Nephron (organoid): ENCODE data around the gene ADAM8.

Experiments
- H3K27ac Mint-ChIP-seq, 3 experiments: 2 replicates each; pipeline ENCODE4 v1.8.0; 2020; ENCODE audit warnings: mixed read lengths in 3 of 3, mild to moderate bottlenecking in 2 of 3, moderate library complexity in 1 of 3
- H3K27me3 Mint-ChIP-seq: 2 replicates; pipeline ENCODE4 v1.8.0; 2021; ENCODE audit warnings: low read depth, mild to moderate bottlenecking, moderate library complexity, mixed read lengths
- H3K36me3 Mint-ChIP-seq: 2 replicates; pipeline ENCODE4 v1.8.0; 2020; ENCODE audit warnings: low read depth, mixed read lengths
- H3K4me1 Mint-ChIP-seq: 2 replicates; pipeline ENCODE4 v1.8.0; 2020; ENCODE audit warnings: mixed read lengths
- H3K4me3 Mint-ChIP-seq, 3 experiments: 2 replicates each; pipeline ENCODE4 v1.8.0; 2020; ENCODE audit warnings: mild to moderate bottlenecking in 3 of 3, mixed read lengths in 3 of 3, moderate library complexity in 2 of 3
- H3K9me3 Mint-ChIP-seq: 2 replicates; pipeline ENCODE4 v1.8.0; 2020; ENCODE audit warnings: mixed read lengths
- TF ChIP-seq, protein P1 (sequence below), 3 experiments: fragments of 200-600 bp; sonication (generic); IDR thresholded peaks; one replicate each; pipeline ENCODE4 v1.5.0; 2021; ENCODE audit warnings: antibody characterized with exemption in 3 of 3; ENCODE audit not compliant: unreplicated experiment in 3 of 3

The ADAM8 gene

DNA sequence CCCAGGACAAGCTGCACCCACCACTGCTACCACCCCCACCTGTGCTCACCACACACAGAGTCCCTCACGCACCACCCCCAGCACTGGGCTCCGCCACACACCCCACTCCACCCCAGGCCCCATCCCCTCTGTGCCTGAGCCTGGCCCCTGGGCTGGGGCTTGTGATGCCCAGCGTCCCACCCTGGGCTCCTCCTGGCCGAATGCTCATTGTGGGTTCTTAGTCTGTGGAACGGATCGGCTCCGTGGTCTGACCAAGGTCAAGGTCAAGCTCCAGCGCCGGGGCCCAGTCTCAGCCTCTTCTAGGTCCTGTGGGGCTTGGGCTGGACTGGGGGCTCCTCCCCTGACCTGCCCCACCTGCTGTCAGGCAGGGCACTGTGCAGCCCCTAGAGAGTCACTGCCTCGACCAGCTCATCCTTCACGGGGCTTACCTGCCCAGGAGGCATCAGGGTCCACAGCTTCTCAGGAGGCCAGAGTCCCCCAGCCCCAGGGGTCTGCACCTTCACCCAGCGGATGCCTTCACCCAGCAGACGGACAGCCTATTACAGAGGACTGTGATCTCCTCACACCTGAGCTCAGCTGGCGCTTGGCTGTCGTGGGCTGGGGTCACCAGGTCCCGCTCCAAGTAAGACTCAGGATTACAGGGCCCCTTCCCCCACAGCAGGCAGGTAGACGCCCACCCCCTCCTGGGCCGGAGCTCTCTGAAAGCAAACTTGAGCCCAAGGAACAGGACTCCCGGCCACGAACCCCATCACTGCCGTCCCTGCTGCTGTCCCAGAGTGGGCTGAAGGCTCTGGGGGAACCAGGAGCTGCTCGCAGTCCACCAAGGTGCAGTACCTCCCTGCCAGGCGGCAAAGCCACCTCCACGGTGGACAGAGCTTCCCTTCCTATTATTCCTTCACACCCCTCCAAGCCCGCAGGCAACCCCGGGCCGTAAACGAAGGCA is 61.9 kb downstream of the ADAM8 start:
- Mint-ChIP-seq H3K4me1 (no peaks in the 10 kb centered on the region), H3K27ac (no peak overlapping the region), H3K4me3 (no peak overlapping the region), H3K27me3 (peaks cover 39% of the 10 kb centered on the region), H3K9me3 (no peaks in the 10 kb centered on the region), H3K36me3 (peaks cover 11% of the 10 kb centered on the region)
- TF ChIP-seq, protein P1, sequence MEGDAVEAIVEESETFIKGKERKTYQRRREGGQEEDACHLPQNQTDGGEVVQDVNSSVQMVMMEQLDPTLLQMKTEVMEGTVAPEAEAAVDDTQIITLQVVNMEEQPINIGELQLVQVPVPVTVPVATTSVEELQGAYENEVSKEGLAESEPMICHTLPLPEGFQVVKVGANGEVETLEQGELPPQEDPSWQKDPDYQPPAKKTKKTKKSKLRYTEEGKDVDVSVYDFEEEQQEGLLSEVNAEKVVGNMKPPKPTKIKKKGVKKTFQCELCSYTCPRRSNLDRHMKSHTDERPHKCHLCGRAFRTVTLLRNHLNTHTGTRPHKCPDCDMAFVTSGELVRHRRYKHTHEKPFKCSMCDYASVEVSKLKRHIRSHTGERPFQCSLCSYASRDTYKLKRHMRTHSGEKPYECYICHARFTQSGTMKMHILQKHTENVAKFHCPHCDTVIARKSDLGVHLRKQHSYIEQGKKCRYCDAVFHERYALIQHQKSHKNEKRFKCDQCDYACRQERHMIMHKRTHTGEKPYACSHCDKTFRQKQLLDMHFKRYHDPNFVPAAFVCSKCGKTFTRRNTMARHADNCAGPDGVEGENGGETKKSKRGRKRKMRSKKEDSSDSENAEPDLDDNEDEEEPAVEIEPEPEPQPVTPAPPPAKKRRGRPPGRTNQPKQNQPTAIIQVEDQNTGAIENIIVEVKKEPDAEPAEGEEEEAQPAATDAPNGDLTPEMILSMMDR (IDR thresholded peaks at IDR 0.05; ENCODE audit: unreplicated experiment in 3 of 3) = no peak

DNA sequence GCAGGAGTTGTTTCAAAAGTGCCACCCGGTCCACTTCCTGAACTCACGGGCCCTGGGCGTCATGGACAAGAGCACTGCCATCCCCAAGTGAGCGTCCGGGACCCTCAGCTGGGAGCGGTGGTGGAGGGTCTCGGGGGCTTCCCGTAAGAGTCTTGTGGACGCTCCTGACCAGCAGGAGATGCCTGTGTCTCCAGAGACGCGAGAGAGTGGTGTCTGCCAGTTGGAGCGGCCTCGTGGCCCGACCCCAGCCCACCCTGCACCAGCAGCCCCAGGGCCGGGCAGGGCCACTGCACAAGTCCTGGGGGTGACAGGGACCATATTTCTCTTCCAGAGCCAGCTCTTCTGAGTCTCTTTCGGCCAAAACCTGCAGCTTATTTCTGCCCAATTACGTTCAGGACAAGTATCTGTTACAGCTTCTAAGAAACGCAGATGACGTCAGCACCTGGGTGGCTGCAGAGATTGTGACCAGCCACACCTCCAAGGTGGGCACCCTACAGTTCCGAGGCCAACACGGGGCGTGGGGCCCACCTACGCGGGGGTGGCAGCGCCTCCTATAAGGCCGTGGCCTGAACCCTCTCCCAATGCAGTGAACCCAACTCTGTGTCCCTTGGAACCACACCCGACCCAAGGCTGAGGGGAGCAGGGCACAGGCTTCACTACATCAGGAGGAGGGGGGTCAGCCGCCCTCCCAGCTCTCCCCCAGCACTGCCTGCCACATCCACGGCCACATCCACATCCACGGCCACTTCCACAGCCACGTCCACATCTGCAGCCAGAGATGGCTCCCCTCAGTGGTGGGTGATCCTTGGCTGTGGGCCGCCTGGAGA is 62.8 kb downstream of the ADAM8 start:
- Mint-ChIP-seq H3K27ac (no peak overlapping the region), H3K27me3 (peaks cover 32% of the 10 kb centered on the region), H3K36me3 (peaks cover 11% of the 10 kb centered on the region), H3K4me3 (no peak overlapping the region), H3K4me1 (no peaks in the 10 kb centered on the region), H3K9me3 (no peaks in the 10 kb centered on the region)
- TF ChIP-seq, protein P1 (IDR thresholded peaks at IDR 0.05; ENCODE audit: unreplicated experiment in 3 of 3) = no peak

DNA sequence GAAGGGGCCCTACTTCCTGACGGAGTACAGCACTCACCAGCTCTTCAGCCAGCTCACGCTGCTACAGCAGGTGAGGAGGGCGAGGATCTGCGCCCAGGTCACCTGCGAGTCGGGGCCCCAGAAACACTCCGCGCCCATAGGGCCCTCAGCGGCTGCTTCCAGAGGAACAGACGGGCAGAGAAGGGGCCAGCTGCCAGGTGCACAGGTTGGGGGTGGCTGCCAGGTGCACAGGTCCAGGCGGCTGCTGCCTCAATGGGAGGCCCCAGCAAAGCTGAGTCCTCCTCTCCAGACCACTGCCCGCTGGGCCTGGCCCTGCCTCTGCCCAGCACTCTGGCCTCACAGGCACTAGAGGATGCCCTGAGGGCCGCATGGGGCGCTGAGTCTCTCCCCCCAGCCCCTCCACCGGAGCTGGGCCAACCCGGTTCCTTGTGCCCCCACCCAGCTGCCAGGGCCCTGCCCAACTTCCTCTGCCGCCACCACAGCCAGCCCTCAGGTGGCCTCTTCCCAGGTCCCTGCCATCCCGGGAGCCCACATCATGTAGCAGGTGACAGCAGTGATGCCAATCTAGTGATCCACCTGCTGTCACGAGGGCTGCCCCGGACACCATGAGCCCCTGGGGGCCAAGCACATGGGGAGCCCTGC is 63.7 kb downstream of the ADAM8 start:
- no peaks in the 10 kb centered on the region for H3K9me3 Mint-ChIP-seq
- H3K4me3 Mint-ChIP-seq = no peak overlapping the region
- H3K4me1 Mint-ChIP-seq = no peaks in the 10 kb centered on the region
- TF ChIP-seq, protein P1 (IDR thresholded peaks at IDR 0.05; ENCODE audit: unreplicated experiment in 3 of 3) = no peak
- peaks cover 11% of the 10 kb centered on the region for H3K36me3 Mint-ChIP-seq
- no peak overlapping the region for H3K27ac Mint-ChIP-seq
- H3K27me3 Mint-ChIP-seq = peaks cover 25% of the 10 kb centered on the region
